Lower lobe of right lung (tissue), 2 donors: ENCODE measurements around the gene TRIM29. TPM values are rescaled to one million over a fixed set of nuclear protein-coding genes. Genes with fewer than 3 reads are reported as not detected.

Experiments
- ATAC-seq, 2 donors: fragments of 200-7000 bp; cut with Tn5 transposase; one replicate each; pipeline ENCODE4 v1.9.1; 2020 to 2022; ENCODE audit warnings: mild to moderate bottlenecking in 2 of 2, moderate library complexity in 2 of 2
- DNase-seq: peaks from one replicate; pipeline ENCODE4 v3.0.0-alpha.2; 2020
- H3K27ac ChIP-seq: fragments of 200-600 bp; one replicate; pipeline ENCODE4 v1.8.0; 2022
- H3K27me3 ChIP-seq: fragments of 200-600 bp; one replicate; pipeline ENCODE4 v1.8.0; 2022; ENCODE audit warnings: low read depth
- H3K36me3 ChIP-seq: fragments of 200-600 bp; one replicate; pipeline ENCODE4 v1.8.0; 2022; ENCODE audit warnings: mild to moderate bottlenecking
- H3K4me1 ChIP-seq: fragments of 200-600 bp; one replicate; pipeline ENCODE4 v1.8.0; 2022
- H3K4me3 ChIP-seq: fragments of 200-600 bp; one replicate; pipeline ENCODE4 v1.8.0; 2022; ENCODE audit warnings: mild to moderate bottlenecking
- H3K9me3 ChIP-seq: fragments of 200-600 bp; one replicate; pipeline ENCODE4 v1.8.0; 2022
- intact Hi-C: fragments of 100-400 bp; cut with DNase I; formaldehyde crosslinking; loops from one replicate; pipeline ENCODE4 v1.11.0; 2022
- total RNA-seq: library from RNA; stranded (reverse); fragmentation: NEBNext Ultra II Directional; extraction: Animal tissue kit (Norgen Biotek cat#: 25700); gene quantifications from one replicate; pipeline ENCODE4 v1.2.1, GENCODE V29; 2021
- TF ChIP-seq, protein P1 (sequence below): fragments of 200-600 bp; IDR thresholded peaks from one replicate; pipeline ENCODE4 v1.8.0; 2022; ENCODE audit warnings: antibody characterized with exemption, mild to moderate bottlenecking
- donor health status: DM: no; HTN: yes; CAD: no; lungs with severe emphysema.

The TRIM29 gene
- total RNA-seq, 1 donor from 2014 or later = 8.3 TPM

DNA sequence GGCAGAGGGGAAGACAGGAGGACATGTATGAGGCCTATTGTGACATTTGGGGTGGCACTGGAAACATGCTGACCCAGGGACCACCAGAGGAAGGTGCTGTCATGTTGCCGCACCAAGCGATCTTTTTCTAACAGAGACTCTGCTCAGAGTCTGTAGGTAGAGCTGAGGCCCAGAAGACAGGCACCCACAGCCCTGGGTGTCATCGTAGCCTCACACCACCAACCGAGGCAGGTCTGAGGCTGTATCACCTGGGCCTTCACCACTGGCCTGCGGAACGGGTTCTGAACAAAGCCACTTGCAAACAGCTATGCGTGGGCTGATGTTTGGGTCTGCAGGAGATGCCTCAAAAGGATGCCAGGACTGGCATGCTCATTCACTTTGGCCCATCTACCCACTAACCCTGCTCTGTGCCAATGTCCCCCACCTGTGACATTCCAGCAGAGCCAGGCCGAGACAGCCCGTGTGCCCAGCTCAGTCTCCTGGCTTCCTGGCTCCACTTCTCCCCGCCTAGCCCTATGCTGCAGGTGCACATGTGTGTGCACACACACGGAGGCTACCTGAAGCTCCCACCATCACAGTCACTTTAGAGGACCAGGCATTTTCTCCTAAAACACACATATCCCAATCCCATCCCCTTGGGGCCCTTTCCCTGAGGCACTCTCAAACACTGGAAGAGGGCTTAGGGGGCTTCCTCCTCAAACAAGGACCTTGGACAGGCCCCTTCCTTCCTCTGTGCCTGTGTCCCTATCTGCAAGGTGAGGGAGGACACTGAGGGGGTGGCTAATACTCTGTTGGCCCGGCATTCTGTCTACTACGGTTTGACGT is 3.6 kb downstream of the TRIM29 start:
- H3K4me3 ChIP-seq = no peak overlapping the region
- TF ChIP-seq, protein P1, sequence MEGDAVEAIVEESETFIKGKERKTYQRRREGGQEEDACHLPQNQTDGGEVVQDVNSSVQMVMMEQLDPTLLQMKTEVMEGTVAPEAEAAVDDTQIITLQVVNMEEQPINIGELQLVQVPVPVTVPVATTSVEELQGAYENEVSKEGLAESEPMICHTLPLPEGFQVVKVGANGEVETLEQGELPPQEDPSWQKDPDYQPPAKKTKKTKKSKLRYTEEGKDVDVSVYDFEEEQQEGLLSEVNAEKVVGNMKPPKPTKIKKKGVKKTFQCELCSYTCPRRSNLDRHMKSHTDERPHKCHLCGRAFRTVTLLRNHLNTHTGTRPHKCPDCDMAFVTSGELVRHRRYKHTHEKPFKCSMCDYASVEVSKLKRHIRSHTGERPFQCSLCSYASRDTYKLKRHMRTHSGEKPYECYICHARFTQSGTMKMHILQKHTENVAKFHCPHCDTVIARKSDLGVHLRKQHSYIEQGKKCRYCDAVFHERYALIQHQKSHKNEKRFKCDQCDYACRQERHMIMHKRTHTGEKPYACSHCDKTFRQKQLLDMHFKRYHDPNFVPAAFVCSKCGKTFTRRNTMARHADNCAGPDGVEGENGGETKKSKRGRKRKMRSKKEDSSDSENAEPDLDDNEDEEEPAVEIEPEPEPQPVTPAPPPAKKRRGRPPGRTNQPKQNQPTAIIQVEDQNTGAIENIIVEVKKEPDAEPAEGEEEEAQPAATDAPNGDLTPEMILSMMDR = no peak
- DNase-seq (peak; percentile 20), ATAC-seq (no peak)
- no peak overlapping the region for H3K27ac ChIP-seq
- no peaks in the 10 kb centered on the region for H3K4me1 ChIP-seq
- intact Hi-C loops = no loop called here
- no peaks in the 10 kb centered on the region for H3K36me3 ChIP-seq
- no peaks in the 10 kb centered on the region for H3K27me3 ChIP-seq
- H3K9me3 ChIP-seq = no peaks in the 10 kb centered on the region

DNA sequence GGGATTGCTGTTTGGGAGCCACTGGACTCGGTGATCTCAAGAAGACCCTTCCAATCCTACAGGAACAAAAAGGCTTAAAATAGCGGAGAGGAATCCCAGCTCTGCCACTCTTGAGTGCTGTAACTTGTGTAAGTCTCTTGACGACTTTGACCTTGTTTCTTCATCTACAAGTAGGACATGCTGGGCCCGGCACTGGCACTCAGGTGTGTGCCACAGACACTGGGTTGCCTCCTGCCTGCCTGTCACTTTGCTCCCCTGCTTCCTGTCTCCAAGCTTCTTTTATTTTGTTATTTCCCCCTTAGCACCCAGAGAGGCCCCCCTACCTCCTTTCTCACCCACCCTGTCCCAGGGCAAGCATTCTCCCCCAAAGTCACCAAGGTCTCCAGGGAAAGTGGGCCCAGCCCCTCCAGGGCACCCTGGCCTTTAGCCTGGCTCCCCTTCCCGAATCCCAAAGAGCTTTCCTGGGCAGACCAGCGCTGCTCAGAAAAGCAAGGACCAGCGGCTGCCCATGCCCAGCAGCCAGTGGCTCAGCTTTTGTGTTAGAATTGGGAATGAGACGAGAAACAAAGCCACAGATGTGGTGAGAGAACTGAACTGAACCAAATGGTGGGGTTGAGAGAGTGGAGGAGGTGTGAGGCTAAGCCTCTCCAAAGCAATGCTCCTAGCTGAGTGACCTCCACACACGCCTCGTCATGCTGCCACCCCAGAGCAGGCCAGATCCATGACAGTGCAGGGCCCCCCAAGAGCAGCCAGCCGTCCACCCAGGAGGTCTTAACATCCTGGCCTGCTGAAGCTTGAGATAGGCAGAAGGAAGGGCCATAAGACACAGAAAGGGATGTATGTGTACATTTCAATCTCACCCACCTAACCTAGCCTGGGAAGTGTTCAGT is 4.5 kb downstream of the TRIM29 start:
- no peak for ATAC-seq

DNA sequence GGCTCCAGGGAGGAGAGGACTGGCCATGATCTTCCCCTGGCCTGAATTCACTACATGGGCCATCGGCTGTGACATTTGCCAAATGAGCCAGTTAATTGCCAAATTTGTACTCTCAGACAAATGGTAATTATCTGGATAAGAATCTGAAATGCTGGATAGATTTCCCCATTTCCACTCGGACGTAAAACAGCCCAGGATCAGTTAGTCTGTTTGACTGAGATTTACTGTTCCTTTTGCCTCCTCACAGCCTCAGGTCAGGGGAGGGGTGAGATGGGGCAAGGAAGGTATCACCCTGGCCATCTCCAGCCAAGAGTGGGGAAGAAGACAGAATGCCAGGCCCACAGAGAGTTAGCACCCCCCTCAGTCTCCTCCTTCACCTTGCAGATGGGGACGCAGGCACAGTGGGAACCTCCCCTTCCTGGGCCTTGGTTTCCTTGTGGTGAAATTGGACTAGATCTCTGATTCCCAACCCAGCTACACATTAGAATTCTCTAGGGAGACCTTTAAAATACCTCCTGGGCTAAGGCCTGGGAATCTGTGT is 5.2 kb downstream of the TRIM29 start:
- H3K4me1 ChIP-seq = no peaks in the 10 kb centered on the region
- H3K36me3 ChIP-seq = no peaks in the 10 kb centered on the region
- DNase-seq (no peak), ATAC-seq (no peak)
- TF ChIP-seq, protein P1 = no peak
- intact Hi-C loops = no loop called here
- no peak overlapping the region for H3K4me3 ChIP-seq
- H3K27me3 ChIP-seq = peaks cover 4% of the 10 kb centered on the region
- H3K9me3 ChIP-seq = no peaks in the 10 kb centered on the region
- H3K27ac ChIP-seq = no peak overlapping the region

More for the DNA sequence above, 4.5 kb downstream of the TRIM29 start:
- TF ChIP-seq, protein P1 = no peak
- Histone ChIP-seq H3K27me3 (no peaks in the 10 kb centered on the region), H3K4me3 (no peak overlapping the region), H3K36me3 (no peaks in the 10 kb centered on the region), H3K27ac (no peak overlapping the region), H3K9me3 (no peaks in the 10 kb centered on the region), H3K4me1 (no peaks in the 10 kb centered on the region)
- intact Hi-C loops = no loop called here
- DNase-seq = peak; percentile 31

DNA sequence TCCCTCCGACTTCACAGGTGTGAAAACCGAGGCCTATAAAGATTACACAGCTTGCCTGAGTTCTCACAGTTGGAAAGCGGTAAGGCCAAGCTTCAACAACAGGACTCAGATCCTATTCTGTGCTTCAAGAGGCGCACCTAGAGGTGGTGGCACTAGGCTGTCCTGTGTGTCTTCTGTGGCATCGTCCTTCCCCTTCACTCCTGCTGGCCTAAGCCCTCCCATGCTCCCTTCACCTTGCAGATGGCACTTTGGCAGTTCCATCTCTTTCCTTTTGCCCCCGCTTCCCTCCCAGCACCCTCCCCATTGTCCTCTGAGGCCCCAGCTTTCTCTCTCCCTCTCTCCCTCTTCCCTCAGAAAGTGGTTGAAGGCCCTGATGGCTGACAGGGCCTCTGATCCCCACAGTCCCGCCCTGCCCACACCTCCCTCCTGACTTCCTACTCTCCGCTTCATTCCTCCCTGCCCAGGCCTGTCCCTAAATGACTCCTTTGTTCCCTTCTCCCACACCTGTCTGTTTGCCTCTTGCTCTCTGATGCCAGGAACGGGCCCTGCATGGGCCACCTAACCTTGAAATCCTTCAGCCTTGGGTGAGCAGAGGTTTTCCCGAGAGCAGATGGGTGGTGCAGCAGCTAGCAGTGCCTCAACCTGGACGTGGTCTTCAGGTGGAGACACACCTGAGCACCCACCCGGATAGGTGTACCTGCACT is 5.8 kb downstream of the TRIM29 start:
- peaks cover 5% of the 10 kb centered on the region for H3K27me3 ChIP-seq
- ATAC-seq = no peak
- no peaks in the 10 kb centered on the region for H3K9me3 ChIP-seq
- peak; percentile 24 for DNase-seq
- TF ChIP-seq, protein P1 = no peak
- H3K27ac ChIP-seq = no peak overlapping the region
- intact Hi-C loops = no loop called here
- no peaks in the 10 kb centered on the region for H3K36me3 ChIP-seq
- H3K4me3 ChIP-seq = no peak overlapping the region
- no peaks in the 10 kb centered on the region for H3K4me1 ChIP-seq
